Measurements from ENCODE around the gene TRIO. TPM values are rescaled to one million over a fixed set of nuclear protein-coding genes. Genes with fewer than 3 reads are reported as not detected.

TRIO gene
- total RNA-seq, 1 experiment from 2014 or later, result 68.4 TPM

DNA sequence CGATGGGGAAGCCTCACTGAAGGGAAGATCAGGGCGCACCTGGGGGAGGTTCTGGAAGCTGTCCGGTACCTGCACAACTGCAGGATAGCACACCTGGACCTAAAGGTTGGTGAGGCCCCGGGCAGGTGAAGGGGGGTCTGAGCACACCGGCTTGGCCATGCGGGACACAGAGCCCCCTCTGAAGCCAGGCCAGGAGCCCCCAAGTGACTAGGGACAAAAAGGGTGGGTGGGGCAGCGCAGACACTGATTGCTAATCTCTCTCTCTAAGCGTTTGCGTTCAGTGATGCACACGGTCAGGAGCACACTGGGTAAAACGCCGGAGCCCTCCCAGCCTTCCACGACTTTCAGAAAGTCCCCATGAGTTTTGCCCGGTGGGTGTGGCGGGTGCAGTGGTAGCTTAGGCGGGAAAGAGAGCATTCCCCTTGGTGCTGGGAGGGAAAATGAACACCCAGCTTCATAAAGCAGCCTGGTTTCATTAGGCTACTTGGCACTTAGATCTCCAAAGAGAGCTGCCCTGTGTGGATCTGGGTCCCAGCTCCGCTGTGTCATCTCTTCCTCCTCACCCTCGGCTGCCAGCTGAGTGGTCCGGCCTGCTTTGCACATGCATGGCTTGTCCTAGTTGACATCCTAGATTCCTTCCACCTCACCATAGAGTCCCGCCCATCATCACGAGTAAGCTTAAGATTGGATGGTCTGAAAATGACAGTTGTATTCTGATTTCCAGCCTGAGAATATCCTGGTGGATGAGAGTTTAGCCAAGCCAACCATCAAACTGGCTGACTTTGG is 364.2 kb downstream of the TRIO start:
- BruUV-seq (replicated peaks), result no TSS peak
- H3K4me2 ChIP-seq (ENCODE audit: low read length), result no peak overlapping the region
- no peak for DNase-seq (ENCODE audit: low read depth, low spot score)
- H4K20me1 ChIP-seq (ENCODE audit: insufficient read depth), result no peaks in the 10 kb centered on the region
- TF ChIP-seq, protein P1, sequence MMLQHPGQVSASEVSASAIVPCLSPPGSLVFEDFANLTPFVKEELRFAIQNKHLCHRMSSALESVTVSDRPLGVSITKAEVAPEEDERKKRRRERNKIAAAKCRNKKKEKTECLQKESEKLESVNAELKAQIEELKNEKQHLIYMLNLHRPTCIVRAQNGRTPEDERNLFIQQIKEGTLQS (IDR thresholded peaks at IDR 0.05), result no peak
- TF ChIP-seq ZNF274 (IDR thresholded peaks at IDR 0.05; ENCODE audit: low read depth, low read length) (no peak), FOSL1 (IDR thresholded peaks at IDR 0.05; ENCODE audit: low read depth) (no peak), ZBTB33 (IDR thresholded peaks at IDR 0.05; ENCODE audit: extremely low read depth, insufficient replicate concordance, low read length) (no peak), EGR1 (IDR thresholded peaks at IDR 0.05; ENCODE audit: low read depth) (no peak), POLR2A (IDR thresholded peaks at IDR 0.05; ENCODE audit: borderline replicate concordance, extremely low read depth, insufficient read depth, insufficient read length) (no peak), JUND (IDR thresholded peaks at IDR 0.05) (no peak), ZFX (IDR thresholded peaks at IDR 0.05) (no peak), YY1 (IDR thresholded peaks at IDR 0.05; ENCODE audit: extremely low read depth, insufficient replicate concordance, low read depth, low read length) (no peak), CTCF (IDR thresholded peaks at IDR 0.05 in 2 of 3, conservative IDR thresholded peaks at IDR 0.05 in 1 of 3; ENCODE audit: borderline replicate concordance in 1 of 3, insufficient read depth in 1 of 3, low read depth in 2 of 3, low read length in 2 of 3) (no peak), SIN3A (IDR thresholded peaks at IDR 0.05; ENCODE audit: low read depth) (no peak), SRF (IDR thresholded peaks at IDR 0.05; ENCODE audit: low read depth) (no peak), RAD21 (IDR thresholded peaks at IDR 0.05; ENCODE audit: low read depth) (no peak), POLR2AphosphoS5 (IDR thresholded peaks at IDR 0.05; ENCODE audit: low read depth, low read length) (no peak), MAX (IDR thresholded peaks at IDR 0.05) (no peak)
- no peaks in the 10 kb centered on the region for H3K79me2 ChIP-seq (ENCODE audit: insufficient read depth, low read length)
- no peak overlapping the region for H2AFZ ChIP-seq (ENCODE audit: low read depth, low read length, poor library complexity, severe bottlenecking)
- peaks cover 0 to 14% of the 10 kb centered on the region in 2 experiments; a peak in 3 of 4 replicates for H3K36me3 ChIP-seq (ENCODE audit: control insufficient read depth in 1 of 2, insufficient read depth in 2 of 2, low read length in 2 of 2)
- no peak overlapping the region for H3K9ac ChIP-seq (ENCODE audit: low read length)
- CTCF ChIA-PET, result no interaction called here
- no peaks in the 10 kb centered on the region for H3K27me3 ChIP-seq (ENCODE audit: insufficient read depth, low read length)
- intact Hi-C loops (cut with micrococcal nuclease), result no loop called here
- RAD21 ChIA-PET (ENCODE audit: low non-redundant PET in 1 of 2, low total read pairs in 2 of 2, uncharacterized antibody in 2 of 2, unreplicated experiment in 2 of 2), result no interaction called here
- H3K9me3 ChIP-seq (ENCODE audit: control insufficient read depth in 1 of 2, insufficient read depth in 1 of 2, low read depth in 1 of 2, low read length in 2 of 2), result no peaks in the 10 kb centered on the region
- POLR2A ChIA-PET, result no interaction called here
- H3K27ac ChIP-seq (ENCODE audit: low read depth, low read length), result no peak overlapping the region
- ATAC-seq, result no peak
- H3K4me3 ChIP-seq (replicated peaks in 1 of 2; ENCODE audit: low read depth in 1 of 2, low read length in 2 of 2), result no peak overlapping the region
- no peaks in the 10 kb centered on the region for H3K4me1 ChIP-seq (ENCODE audit: control insufficient read depth in 1 of 2, insufficient read depth in 2 of 2, low read length in 2 of 2)
- no peaks in the 10 kb centered on the region for H3K9me2 ChIP-seq (ENCODE audit: insufficient read depth)

All from HCT116 (cell line).